Ramos (cell line): ENCODE data around the gene PDZD2.

Experiments used
- in situ Hi-C: fragments of 300-500 bp; cut with MboI; formaldehyde crosslinking; loops from one replicate; pipeline ENCODE4 v1.14.3; 2022; ENCODE audit warnings: low sequenced_read_pairs; ENCODE audit not compliant: unreplicated experiment

PDZD2 gene

GRCh38 chr5:31854181-31855133 lies 215.5 kb downstream of the PDZD2 start:
- in situ Hi-C loops: no loop called here

GRCh38 chr5:31855134-31856040 lies 216.5 kb downstream of the PDZD2 start:
- in situ Hi-C loops: no loop called here

- in situ Hi-C loops: no loop called here
Measured at GRCh38 chr5:31859096-31859495, 220.2 kb downstream of the PDZD2 start.

GRCh38 chr5:31860278-31860677 lies 221.3 kb downstream of the PDZD2 start:
- in situ Hi-C loops: no loop called here

GRCh38 chr5:31860726-31861433 lies 221.9 kb downstream of the PDZD2 start:
- in situ Hi-C loops: no loop called here

GRCh38 chr5:31861601-31862000 lies 222.7 kb downstream of the PDZD2 start:
- in situ Hi-C loops: no loop called here

GRCh38 chr5:31863991-31864411 lies 225.1 kb downstream of the PDZD2 start:
- in situ Hi-C loops: no loop called here

GRCh38 chr5:31866166-31866565 lies 227.2 kb downstream of the PDZD2 start:
- in situ Hi-C loops: no loop called here

GRCh38 chr5:31867219-31867618 lies 228.3 kb downstream of the PDZD2 start:
- in situ Hi-C loops: no loop called here

- in situ Hi-C loops: no loop called here
Measured at GRCh38 chr5:31880449-31880848, 241.5 kb downstream of the PDZD2 start.

GRCh38 chr5:31884896-31885295 lies 246.0 kb downstream of the PDZD2 start:
- in situ Hi-C loops: no loop called here

GRCh38 chr5:31886206-31886605 lies 247.3 kb downstream of the PDZD2 start:
- in situ Hi-C loops: no loop called here

GRCh38 chr5:31887556-31887955 lies 248.6 kb downstream of the PDZD2 start:
- in situ Hi-C loops: no loop called here

- in situ Hi-C loops: no loop called here
Measured at GRCh38 chr5:31888564-31888963, 249.6 kb downstream of the PDZD2 start.

GRCh38 chr5:31889001-31889561 lies 250.2 kb downstream of the PDZD2 start:
- in situ Hi-C loops: no loop called here

- in situ Hi-C loops: no loop called here
Measured at GRCh38 chr5:31890046-31890445, 251.1 kb downstream of the PDZD2 start.

- in situ Hi-C loops: no loop called here
Measured at GRCh38 chr5:31894141-31894540, 255.2 kb downstream of the PDZD2 start.

- in situ Hi-C loops: no loop called here
Measured at GRCh38 chr5:31895199-31895820, 256.4 kb downstream of the PDZD2 start.

- in situ Hi-C loops: no loop called here
Measured at GRCh38 chr5:31898036-31898632, 259.2 kb downstream of the PDZD2 start.
